NCI-H1105 (cell line): ENCODE data around the gene FRMPD3.
A peak's percentile ranks its signal among the peaks of the same experiment; 100 is the strongest.
"Not testable (repeated sequence)": the region's sequence is repeated elsewhere in the genome, so short reads cannot be mapped to it uniquely, and the experiment has no call there.

Experiments used
- DNase-seq: peaks from one replicate; lab custom pipeline; 2025; lab: John Stamatoyannopoulos, UW

The FRMPD3 gene

DNA sequence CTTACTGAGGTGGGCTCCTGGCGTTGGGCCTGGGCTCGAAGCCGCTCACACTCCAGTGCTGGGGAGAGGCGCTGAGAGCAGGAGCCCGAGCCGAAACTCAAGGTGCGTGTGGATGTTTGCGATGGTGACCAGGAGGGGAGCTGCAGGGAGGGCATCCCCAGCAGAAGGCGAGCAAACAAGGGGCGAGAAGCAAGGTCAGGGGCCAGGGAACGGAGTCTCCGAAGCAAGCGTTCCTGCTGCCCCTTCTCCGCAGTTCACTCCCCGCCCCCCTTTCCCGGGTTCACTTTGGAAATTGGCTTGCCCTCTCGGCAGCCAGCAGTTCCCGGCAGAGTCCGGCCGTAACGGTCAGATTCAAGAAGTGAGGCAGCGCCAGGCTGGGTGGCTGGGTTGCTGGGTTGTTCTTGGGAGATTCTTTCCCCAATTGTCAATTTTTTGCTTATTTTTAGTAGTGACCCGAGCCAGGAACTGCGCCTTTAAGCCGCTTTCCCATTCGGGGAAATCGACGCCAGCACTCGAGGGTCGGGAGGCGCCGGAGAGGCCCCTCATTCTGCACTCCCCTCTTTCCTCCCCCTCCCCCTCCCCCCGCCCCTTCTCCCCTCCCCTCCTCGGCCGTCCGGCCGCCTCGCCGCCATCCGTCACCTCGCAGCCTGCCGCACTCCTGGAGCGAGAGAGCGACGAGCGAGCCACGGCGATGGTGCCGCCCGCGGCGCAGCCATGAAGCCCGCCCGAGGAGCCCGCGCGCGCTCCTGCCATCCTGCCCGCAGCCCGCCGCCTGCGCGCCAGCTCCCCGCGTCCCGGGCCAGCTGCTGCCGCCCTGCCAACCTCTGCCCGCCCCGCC, at the start of gene FRMPD3:
Gene FRMPD3 (plus strand): TSS at position 655 of the 838 bp plus-strand sequence. CDS start 76,937 bp downstream, outside the sequence.
- peak; percentile 51 for DNase-seq

- no peak for DNase-seq
Measured at GRCh38 chrX:107420571-107420970, 28.9 kb upstream of the FRMPD3 start.

DNA sequence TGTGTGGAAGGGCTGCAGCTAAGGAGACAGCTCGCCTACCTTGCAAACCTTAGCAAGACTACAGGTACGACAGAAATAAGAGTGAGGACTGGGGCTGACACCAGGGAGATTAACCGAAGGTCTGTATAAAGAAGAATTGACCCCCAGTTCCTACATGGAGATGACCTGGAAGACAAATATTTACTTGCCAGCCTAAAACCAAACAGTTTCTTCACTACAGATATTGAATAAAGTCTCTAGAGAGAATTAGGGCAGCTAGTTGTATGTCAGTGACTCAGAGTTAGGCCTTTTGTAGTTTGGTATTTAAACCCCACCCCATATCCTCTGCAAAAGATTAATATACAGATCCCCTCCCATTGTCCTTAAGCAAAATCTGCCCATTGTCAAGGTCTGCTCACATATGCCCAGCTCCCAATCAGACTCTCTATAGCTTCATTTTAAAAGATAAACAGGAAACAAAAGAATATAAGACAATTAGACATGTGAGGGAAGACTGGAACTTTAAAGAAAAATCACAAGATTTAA, 28.1 kb upstream of the FRMPD3 start:
- no peak for DNase-seq

GRCh38 chrX:107429090-107429489, 20.4 kb upstream of the FRMPD3 start:
- no peak for DNase-seq

DNA sequence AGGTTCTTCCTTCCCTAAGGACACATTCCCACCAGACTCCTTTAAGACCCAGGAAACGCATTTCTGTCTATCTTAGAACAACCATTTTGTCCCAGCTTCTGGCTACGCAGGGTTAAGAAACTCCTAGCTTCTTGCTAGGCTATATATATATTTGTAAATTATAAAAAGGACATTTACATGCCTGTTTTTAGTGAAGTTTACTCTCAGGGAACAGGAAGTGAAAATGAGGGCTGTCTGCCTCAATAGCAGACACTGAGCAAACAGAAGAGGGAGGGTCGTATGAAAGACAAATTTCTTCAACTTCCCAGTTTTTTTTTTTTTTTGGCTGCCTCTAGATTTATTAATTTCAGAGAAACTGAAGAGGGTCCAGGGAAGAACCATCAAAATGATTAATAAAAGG, 9.3 kb upstream of the FRMPD3 start:
- DNase-seq: no peak

DNA sequence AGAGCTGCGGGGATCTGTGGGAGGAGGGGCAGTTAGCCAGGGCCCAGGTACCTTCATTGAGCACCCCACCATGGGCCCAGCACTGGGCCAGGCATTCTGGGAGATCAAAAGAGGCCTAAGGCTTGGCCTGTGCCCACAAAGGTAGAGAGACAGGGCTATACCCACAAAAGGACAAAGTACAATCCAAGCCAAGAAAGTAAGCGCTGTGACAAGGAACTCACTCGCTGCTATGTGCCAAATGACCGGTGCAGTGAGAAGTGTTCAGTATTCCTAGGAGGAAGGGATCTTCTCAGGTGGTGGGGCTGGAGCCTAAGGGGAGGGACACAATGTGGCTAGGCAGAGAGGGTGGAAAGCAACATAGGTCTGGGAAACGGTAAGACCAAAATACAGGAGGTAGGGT, 8.8 kb upstream of the FRMPD3 start:
- DNase-seq: no peak

- DNase-seq: no peak
Measured at GRCh38 chrX:107442914-107443527, 6.4 kb upstream of the FRMPD3 start.

- no peak for DNase-seq
Measured at GRCh38 chrX:107445146-107445545, 4.3 kb upstream of the FRMPD3 start.

- no peak for DNase-seq
Measured at GRCh38 chrX:107445631-107446030, 3.8 kb upstream of the FRMPD3 start.

DNA sequence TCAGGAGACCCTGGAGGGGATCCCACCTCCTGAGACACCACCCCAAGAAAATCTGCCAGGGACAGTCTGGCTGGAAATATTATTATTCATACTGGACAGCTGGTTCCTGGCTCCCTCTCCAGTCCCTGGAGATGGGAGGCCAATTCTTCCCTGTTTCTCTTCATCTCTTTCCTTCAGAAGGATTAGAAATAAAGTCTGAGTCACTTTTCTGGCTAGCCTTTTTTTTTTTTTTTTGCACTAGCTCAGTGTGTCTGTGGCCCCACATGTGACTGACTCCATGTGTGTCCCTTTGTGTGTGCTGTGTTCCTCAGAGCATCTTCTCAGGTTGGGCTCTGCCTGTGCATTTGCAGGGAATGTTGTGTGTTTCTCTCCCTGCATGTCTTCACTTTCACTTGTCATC, 1.8 kb upstream of the FRMPD3 start:
- DNase-seq: no peak

GRCh38 chrX:107448625-107448997, 841 bp upstream of the FRMPD3 start:
- DNase-seq: no peak

GRCh38 chrX:107450823-107451509, 1.5 kb downstream of the FRMPD3 start:
- DNase-seq: no peak

- no peak for DNase-seq
Measured at GRCh38 chrX:107451731-107452130, 2.3 kb downstream of the FRMPD3 start.

GRCh38 chrX:107452581-107452980, 3.1 kb downstream of the FRMPD3 start:
- no peak for DNase-seq

GRCh38 chrX:107454302-107454701, 4.8 kb downstream of the FRMPD3 start:
- DNase-seq: no peak

- no peak for DNase-seq
Measured at GRCh38 chrX:107457289-107457688, 7.8 kb downstream of the FRMPD3 start.

DNA sequence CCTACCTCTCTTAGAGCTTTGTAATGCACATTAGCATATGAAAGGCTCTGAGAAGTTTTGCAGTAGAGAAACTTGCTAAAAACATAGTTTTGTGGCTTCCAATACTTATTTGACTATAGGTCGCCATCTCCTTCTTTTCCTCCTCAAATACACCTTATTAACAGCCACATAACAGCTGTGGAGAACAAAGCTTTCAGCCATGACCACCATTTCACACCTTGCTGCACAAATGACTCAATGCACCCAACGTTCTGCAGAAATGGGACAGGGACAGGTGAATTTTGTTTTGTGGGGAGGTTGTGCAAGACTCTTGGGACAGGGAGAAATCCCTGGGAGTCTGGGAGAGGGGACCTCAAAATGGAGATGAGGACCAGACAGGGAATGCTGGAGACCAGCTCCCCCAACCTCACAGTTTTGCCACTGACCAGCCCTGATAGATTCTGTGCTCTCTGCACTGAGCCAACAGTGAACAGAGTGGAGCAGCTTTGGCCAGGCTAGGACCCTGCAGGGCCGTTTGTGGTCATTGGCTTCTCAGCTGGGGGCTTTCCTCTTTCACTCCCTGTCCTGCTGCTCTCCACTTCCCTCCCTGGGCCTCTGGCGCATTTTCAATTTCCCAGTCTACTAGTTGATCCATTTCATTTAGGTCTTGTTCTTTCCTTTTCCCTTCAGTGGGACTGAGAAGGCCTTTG, 16.6 kb downstream of the FRMPD3 start:
- no peak for DNase-seq

DNA sequence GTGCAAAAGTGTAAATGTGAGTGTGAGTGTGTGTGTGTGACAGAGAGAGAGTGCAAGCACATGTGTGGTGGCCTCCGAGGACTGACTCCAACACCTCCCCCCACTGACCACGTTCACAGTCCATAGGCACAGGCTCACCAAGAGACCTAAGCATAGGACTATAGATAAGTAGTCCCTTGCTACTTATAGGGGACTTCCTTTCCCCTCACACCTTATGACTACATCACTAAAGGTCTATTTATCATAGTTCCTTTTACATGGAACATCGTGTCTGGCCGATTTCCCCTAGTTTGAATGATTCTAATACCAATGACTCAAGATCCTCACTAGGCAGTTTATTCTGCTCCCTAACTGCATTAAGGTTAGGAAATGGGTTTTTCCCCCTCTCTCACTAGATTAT, 17.8 kb downstream of the FRMPD3 start:
- no peak for DNase-seq

GRCh38 chrX:107470198-107470597, 20.7 kb downstream of the FRMPD3 start:
- DNase-seq: no peak

DNA sequence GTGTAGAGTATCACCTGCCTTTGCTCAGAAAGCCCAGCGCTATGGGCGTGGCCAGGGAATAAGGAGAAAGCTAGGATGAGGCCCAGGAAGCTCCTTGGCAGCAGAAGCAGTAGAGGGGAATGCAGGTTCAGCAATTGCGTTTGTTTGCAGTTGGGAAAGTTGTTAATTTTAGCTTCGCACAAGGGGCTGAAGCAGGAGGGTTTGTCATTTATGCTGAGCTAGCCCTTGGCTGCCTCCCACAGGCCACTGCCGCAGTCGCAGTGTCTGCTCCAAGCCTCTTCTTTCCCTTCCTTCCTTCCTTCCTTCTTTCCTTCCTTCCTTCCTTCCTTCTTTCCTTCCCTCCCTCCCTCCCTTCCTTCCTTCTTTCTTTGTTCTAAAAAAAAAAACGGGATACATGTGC, 21.5 kb downstream of the FRMPD3 start:
- DNase-seq: no peak

- DNase-seq: not testable (repeated sequence)
Measured at GRCh38 chrX:107471420-107471819, 22.0 kb downstream of the FRMPD3 start.

- DNase-seq: no peak
Measured at GRCh38 chrX:107477406-107477805, 28.0 kb downstream of the FRMPD3 start.
